GM04503 (cell line): Measurements from ENCODE around the gene RER1.

ENCODE experiments used
- DNase-seq: peaks from one replicate; pipeline ENCODE4 v3.0.0-alpha.2; 2012; ENCODE audit warnings: low read depth

Gene RER1

GRCh38 chr1:2375923-2376260, 15.7 kb upstream of the RER1 start:
- DNase-seq = no peak

- no peak for DNase-seq
These were observed 15.3 kb upstream of the RER1 start for GRCh38 chr1:2376261-2376741.

- no peak for DNase-seq
These were observed 14.5 kb upstream of the RER1 start for GRCh38 chr1:2376931-2377672.

- no peak for DNase-seq
These were observed 13.7 kb upstream of the RER1 start for GRCh38 chr1:2377751-2378440.

- DNase-seq = no peak
These were observed 13.2 kb upstream of the RER1 start for GRCh38 chr1:2378441-2378851.

- no peak for DNase-seq
These were observed 12.5 kb upstream of the RER1 start for GRCh38 chr1:2378956-2379732.

GRCh38 chr1:2379733-2380404, 11.8 kb upstream of the RER1 start:
- DNase-seq = no peak

GRCh38 chr1:2380816-2381591, 10.6 kb upstream of the RER1 start:
- DNase-seq = no peak

- DNase-seq = peak; percentile 11
These were observed 9.7 kb upstream of the RER1 start for GRCh38 chr1:2381741-2382620.

GRCh38 chr1:2382621-2383361, 8.8 kb upstream of the RER1 start:
- DNase-seq = no peak

GRCh38 chr1:2383576-2383975, 8.1 kb upstream of the RER1 start:
- no peak for DNase-seq

- no peak for DNase-seq
These were observed 7.3 kb upstream of the RER1 start for GRCh38 chr1:2384130-2384860.

- no peak for DNase-seq
These were observed 6.6 kb upstream of the RER1 start for GRCh38 chr1:2384941-2385481.

GRCh38 chr1:2385606-2386280, 5.9 kb upstream of the RER1 start:
- no peak for DNase-seq

GRCh38 chr1:2386636-2387611, 4.7 kb upstream of the RER1 start:
- no peak for DNase-seq

GRCh38 chr1:2388004-2388913, 3.4 kb upstream of the RER1 start:
- DNase-seq = no peak
